RWPE1 (cell line): ENCODE results near the gene SLFN5.
"Not testable (repeated sequence)": the region's sequence is repeated elsewhere in the genome, so short reads cannot be mapped to it uniquely, and the experiment has no call there.

ENCODE experiments used
- CTCF ChIA-PET: fragments of 350-600 bp; sonication (Branson Sonifier 250); formaldehyde crosslinking; extraction: SDS; loops from one replicate; lab custom pipeline; 2021; lab: Yijun Ruan, JAX
- POLR2A ChIA-PET: fragments of 400-600 bp; formaldehyde crosslinking; extraction: SDS; loops from one replicate; lab custom pipeline; 2020; ENCODE audit warnings: antibody characterized with exemption; ENCODE audit not compliant: low non-redundant PET; lab: Yijun Ruan, JAX
- DNase-seq: peaks from one replicate; pipeline ENCODE4 v3.0.0; 2012; ENCODE audit warnings: low spot score
- H3K27ac ChIP-seq: fragments of 450-650 bp; 2 replicates; pipeline ENCODE4 v1.5.1; 2017
- CTCF ChIP-seq: fragments of 450-650 bp; conservative IDR thresholded peaks from 2 replicates; pipeline ENCODE4 v1.5.1; 2017; ENCODE audit warnings: low read depth, mild to moderate bottlenecking

Gene SLFN5

GRCh38 chr17:35242805-35243560 is at the start of gene SLFN5:
Gene SLFN5 (plus strand): TSS chr17:35243072. CDS start chr17:35258691, 15,619 bp downstream.
- peak; percentile 95 for DNase-seq
- TF ChIP-seq CTCF: no peak
- ChIA-PET POLR2A (interaction anchor here (0.6 to 1.3 kb wide), 2 partner anchors 14 to 45 kb away, joined by 3 to 7 read pairs; no protein-coding TSS in a partner anchor), CTCF (interaction anchor here (0.8 to 1.3 kb wide), 2 partner anchors 70 to 322 kb away, joined by 4 to 5 read pairs; no protein-coding TSS in a partner anchor)
- peak within 1 kb of the TSS; percentile 97 for H3K27ac ChIP-seq

- DNase-seq, CTCF ChIA-PET, H3K27ac ChIP-seq, POLR2A ChIA-PET: not testable (repeated sequence)
These were observed 48.9 kb upstream of the SLFN5 start, which contains the start of gene SLC35G3 for GRCh38 chr17:35194001-35194400. Gene SLC35G3 (minus strand): TSS chr17:35194393. CDS start chr17:35194307, 86 bp downstream.

- H3K27ac ChIP-seq, POLR2A ChIA-PET, CTCF ChIA-PET, DNase-seq: not testable (repeated sequence)
These were observed 47.8 kb upstream of the SLFN5 start for GRCh38 chr17:35195062-35195461.

GRCh38 chr17:35202582-35202981 is 40.3 kb upstream of the SLFN5 start:
- H3K27ac ChIP-seq, POLR2A ChIA-PET, DNase-seq, CTCF ChIA-PET: not testable (repeated sequence)

DNA sequence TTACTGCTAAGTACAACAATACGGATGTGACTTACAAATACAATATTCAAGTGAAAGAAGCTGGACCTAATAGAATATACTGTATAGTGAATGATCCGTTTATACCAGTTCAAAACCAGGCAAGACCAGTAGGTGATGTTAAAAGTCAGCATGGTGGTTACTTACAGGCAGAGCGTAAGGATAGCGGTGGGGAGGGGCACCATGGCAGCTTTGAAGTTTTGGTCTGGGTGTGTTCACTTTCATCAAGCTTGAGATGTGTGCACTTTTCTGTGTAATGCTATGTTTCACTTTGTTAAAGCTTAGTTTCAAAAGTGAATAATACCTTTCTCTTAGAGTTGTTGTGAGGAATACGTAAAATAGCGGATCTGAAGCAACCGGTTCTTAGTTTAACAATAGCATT is 32.1 kb upstream of the SLFN5 start:
- H3K27ac ChIP-seq: no peak overlapping the region
- TF ChIP-seq CTCF: no peak
- ChIA-PET POLR2A (no interaction called here), CTCF (no interaction called here)
- no peak for DNase-seq

DNA sequence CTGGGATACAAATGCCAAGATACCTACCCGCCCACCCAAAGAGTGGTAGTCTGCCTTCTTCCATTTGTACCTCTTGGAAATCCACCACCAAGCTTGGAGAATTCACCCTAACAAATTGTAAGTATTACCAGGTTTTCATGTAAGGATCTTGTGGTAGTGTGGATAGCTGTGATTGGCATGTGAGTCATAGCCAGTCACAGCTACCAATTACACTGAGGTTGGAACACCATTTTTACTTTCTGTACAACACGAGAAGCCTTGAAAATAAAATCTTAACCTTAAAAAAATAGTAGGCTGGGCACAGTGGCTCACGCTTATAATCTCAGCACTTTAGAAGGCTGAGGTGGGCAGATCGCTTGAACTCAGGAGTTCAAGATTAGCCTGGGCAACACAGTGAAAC is 30.2 kb upstream of the SLFN5 start:
- H3K27ac ChIP-seq: no peak overlapping the region
- ChIA-PET POLR2A (no interaction called here), CTCF (no interaction called here)
- peak; percentile 8 for DNase-seq
- TF ChIP-seq CTCF: no peak

GRCh38 chr17:35213412-35213940 is 29.4 kb upstream of the SLFN5 start:
- no peak for DNase-seq
- no peak overlapping the region for H3K27ac ChIP-seq
- CTCF ChIA-PET: interaction anchor here (0.6 to 1.0 kb wide), 3 partner anchors 12 to 45 kb away, joined by 3 read pairs; no protein-coding TSS in a partner anchor
- TF ChIP-seq CTCF: no peak
- POLR2A ChIA-PET: no interaction called here

- ChIA-PET CTCF (interaction anchor here (0.6 to 1.0 kb wide), 2 partner anchors 18 to 313 kb away, joined by 3 to 7 read pairs; no protein-coding TSS in a partner anchor), POLR2A (no interaction called here)
- no peak overlapping the region for H3K27ac ChIP-seq
- TF ChIP-seq CTCF: no peak
- no peak for DNase-seq
These were observed 28.7 kb upstream of the SLFN5 start for GRCh38 chr17:35214192-35214591.
